Liver (tissue), 3 donors: ENCODE results near the gene YAF2.

ENCODE experiments used
- CTCF ChIP-seq: fragments of 150-350 bp; IDR thresholded peaks from 2 replicates; pipeline ENCODE4 v1.5.1; 2017; ENCODE audit warnings: improper control_type of control experiment, low read depth, low read length; ENCODE audit not compliant: missing input control
- RAD21 ChIP-seq, 2 donors: IDR thresholded peaks; 2 replicates each; pipeline ENCODE4 v1.6.1; 2016; ENCODE audit warnings: antibody characterized with exemption in 2 of 2, mild to moderate bottlenecking in 2 of 2
- TAF1 ChIP-seq: conservative IDR thresholded peaks from 2 replicates; pipeline ENCODE4 v1.6.1; 2016; ENCODE audit warnings: antibody characterized with exemption, mild to moderate bottlenecking
- donor health status: healthy.
- donor health status: healthy.

- TF ChIP-seq CTCF (no peak), RAD21 (IDR thresholded peaks at IDR 0.05) (no peak), TAF1 (no peak)
Measured at GRCh38 chr12:42284876-42285275, 46.8 kb upstream of the YAF2 start.
